GM13976 (cell line): ENCODE measurements around the gene GABRB2.

ENCODE experiments used
- DNase-seq: peaks from one replicate; pipeline ENCODE4 v3.0.0; 2012; ENCODE audit warnings: low spot score
- in situ Hi-C: fragments of 300-500 bp; cut with MboI; formaldehyde crosslinking; loops from one replicate; pipeline ENCODE4 v1.12.0; 2022; ENCODE audit warnings: low sequenced_read_pairs, mixed read lengths, inconsistent platforms; ENCODE audit not compliant: unreplicated experiment
- TF ChIP-seq, protein P1 (sequence below): IDR thresholded peaks from 2 replicates; pipeline ENCODE4 v1.5.1; 2012; ENCODE audit warnings: borderline replicate concordance, mild to moderate bottlenecking; ENCODE audit not compliant: insufficient read depth; ENCODE audit errors: extremely low read depth, missing control alignments, control extremely low read depth

GABRB2 gene

GRCh38 chr5:161287436-161287835 is 259.1 kb downstream of the GABRB2 start:
- TF ChIP-seq, protein P1, sequence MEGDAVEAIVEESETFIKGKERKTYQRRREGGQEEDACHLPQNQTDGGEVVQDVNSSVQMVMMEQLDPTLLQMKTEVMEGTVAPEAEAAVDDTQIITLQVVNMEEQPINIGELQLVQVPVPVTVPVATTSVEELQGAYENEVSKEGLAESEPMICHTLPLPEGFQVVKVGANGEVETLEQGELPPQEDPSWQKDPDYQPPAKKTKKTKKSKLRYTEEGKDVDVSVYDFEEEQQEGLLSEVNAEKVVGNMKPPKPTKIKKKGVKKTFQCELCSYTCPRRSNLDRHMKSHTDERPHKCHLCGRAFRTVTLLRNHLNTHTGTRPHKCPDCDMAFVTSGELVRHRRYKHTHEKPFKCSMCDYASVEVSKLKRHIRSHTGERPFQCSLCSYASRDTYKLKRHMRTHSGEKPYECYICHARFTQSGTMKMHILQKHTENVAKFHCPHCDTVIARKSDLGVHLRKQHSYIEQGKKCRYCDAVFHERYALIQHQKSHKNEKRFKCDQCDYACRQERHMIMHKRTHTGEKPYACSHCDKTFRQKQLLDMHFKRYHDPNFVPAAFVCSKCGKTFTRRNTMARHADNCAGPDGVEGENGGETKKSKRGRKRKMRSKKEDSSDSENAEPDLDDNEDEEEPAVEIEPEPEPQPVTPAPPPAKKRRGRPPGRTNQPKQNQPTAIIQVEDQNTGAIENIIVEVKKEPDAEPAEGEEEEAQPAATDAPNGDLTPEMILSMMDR: no peak
- in situ Hi-C loops: no loop called here
- no peak for DNase-seq

DNA sequence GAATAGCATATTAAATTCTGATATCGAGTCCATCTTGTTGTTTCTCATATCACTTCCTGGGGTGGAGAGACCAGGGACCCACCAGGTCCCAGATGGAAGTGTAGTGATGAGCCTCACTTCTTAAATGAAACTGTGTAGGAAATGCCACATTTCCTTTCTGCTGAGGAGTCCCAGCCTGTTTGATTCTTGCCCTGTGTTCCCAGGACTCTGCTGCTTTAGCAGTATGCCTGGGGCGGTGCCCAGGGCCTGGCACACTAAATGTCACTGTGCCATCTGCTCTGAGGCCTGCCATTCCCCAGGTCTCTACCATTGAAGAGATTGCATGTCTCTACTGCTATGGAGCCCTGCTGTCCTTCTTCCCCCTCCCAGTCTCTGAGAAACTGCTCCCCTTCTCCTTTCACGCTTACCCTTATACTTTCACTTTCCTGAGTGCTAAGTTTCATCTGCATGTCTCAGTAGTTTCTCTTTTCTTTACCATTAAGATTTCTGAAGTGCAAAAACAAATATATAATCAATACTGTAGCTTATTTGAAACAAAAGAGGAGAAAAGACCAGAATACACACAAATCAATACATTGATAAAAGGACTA is 260.4 kb downstream of the GABRB2 start:
- TF ChIP-seq, protein P1: no peak
- in situ Hi-C loops: no loop called here
- DNase-seq: peak; percentile 28

GRCh38 chr5:161284445-161284844 is 262.1 kb downstream of the GABRB2 start:
- in situ Hi-C loops: no loop called here
- DNase-seq: no peak
- TF ChIP-seq, protein P1: no peak

DNA sequence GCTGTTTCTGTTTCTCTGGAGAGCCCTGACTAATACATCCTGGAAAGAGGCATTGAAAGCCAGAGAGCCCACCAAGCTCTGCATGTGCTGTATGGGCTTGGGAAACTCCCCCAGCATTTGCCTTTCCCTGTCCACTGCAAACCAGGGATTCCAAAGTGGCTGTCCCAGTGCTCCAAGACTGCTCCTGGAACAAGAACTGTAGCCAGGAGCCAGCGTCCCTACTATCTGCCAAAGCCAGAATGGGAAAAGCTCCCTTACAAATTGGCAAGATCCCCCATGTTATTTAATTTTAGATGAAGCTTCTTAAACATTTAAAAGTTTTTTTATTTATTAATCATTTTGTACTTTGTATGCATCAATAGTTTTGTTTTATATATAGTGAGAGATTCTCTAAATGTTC is 263.2 kb downstream of the GABRB2 start:
- DNase-seq: no peak
- in situ Hi-C loops: no loop called here
- TF ChIP-seq, protein P1: no peak

GRCh38 chr5:161278739-161279660 is 267.5 kb downstream of the GABRB2 start:
- TF ChIP-seq, protein P1: no peak
- DNase-seq: peak; percentile 3
- in situ Hi-C loops: no loop called here

- TF ChIP-seq, protein P1: no peak
- in situ Hi-C loops: no loop called here
- no peak for DNase-seq
Measured at GRCh38 chr5:161277011-161277410, 269.5 kb downstream of the GABRB2 start.
